Measurements from ENCODE around the gene RABGGTB. TPM values are rescaled to one million over a fixed set of nuclear protein-coding genes. Genes with fewer than 3 reads are reported as not detected.

Gene RABGGTB
- total RNA-seq, 1 donor from 2014 or later, result 58.2 TPM

GRCh38 chr1:75792091-75792490 is 6.0 kb downstream of the RABGGTB start:
- H3K4me3 ChIP-seq, result no peak overlapping the region
- no peak for DNase-seq (ENCODE audit: extremely low spot score in 2 of 2)
- H3K27ac ChIP-seq, result no peak overlapping the region
- no peaks in the 10 kb centered on the region for H3K27me3 ChIP-seq
- intact Hi-C loops (cut with DNase I), result no loop called here
- H3K9me3 ChIP-seq, result no peaks in the 10 kb centered on the region
- TF ChIP-seq POLR2A (IDR thresholded peaks at IDR 0.05) (no peak), POLR2AphosphoS5 (IDR thresholded peaks at IDR 0.05; ENCODE audit: insufficient read depth in 1 of 2, low read depth in 1 of 2) (no peak), CTCF (IDR thresholded peaks at IDR 0.05) (no peak)
- H3K36me3 ChIP-seq, result peaks cover 0 to 74% of the 10 kb centered on the region in 2 donors
- H3K4me1 ChIP-seq, result peaks cover 39% of the 10 kb centered on the region

DNA sequence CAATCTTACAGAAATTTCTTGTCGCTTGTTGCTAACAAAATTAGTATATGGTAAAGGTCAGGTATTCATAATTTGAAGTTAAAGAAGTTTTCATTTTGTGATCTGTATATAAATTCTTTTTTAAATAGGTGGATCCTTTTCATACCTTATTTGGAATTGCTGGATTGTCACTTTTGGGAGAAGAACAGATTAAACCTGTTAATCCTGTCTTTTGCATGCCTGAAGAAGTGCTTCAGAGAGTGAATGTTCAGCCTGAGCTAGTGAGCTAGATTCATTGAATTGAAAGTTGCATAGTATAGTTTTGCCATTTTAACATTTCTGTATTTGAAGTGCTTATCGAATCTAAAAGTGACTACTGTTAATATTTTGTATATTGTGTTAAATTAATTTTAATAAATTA is 8.3 kb downstream of the RABGGTB start:
- Histone ChIP-seq H3K27me3 (no peaks in the 10 kb centered on the region), H3K4me1 (peaks cover 16% of the 10 kb centered on the region), H3K4me3 (no peak overlapping the region), H3K36me3 (peaks cover 0 to 75% of the 10 kb centered on the region in 2 donors), H3K9me3 (no peaks in the 10 kb centered on the region), H3K27ac (no peak overlapping the region)
- intact Hi-C loops (cut with DNase I), result no loop called here
- no peak for TF ChIP-seq POLR2AphosphoS5 (IDR thresholded peaks at IDR 0.05; ENCODE audit: insufficient read depth in 1 of 2, low read depth in 1 of 2)
- no peak for TF ChIP-seq POLR2A (IDR thresholded peaks at IDR 0.05)
- no peak for TF ChIP-seq CTCF (IDR thresholded peaks at IDR 0.05)
- no peak for DNase-seq (ENCODE audit: extremely low spot score in 2 of 2)

DNA sequence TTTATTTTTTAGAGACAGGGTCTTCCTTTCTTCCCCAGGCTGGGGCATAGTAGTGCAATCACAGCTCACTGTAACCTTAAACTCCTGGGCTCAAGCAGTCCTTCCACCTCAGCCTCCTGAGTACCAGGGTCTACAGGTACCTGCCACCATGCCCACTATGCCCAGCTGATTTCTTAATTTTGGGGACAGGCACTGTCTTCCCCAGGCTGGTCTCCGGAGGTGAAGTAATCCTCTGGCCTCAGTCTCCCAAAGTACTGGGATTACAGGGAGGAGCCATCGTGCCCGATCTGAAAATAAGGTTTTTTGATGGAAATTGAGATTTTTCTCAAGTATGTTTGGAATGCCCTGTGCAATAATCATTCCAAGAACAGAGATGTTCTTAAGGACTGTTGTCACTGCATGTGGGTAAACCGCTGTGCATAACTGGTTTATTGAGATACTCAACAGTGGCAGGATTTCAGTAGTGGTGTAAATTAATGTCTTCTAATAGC is 9.7 kb downstream of the RABGGTB start:
- intact Hi-C loops (cut with DNase I), result no loop called here
- no peak overlapping the region for H3K4me3 ChIP-seq
- DNase-seq (ENCODE audit: extremely low spot score in 2 of 2), result no peak
- no peaks in the 10 kb centered on the region for H3K9me3 ChIP-seq
- TF ChIP-seq POLR2A (IDR thresholded peaks at IDR 0.05) (no peak), POLR2AphosphoS5 (IDR thresholded peaks at IDR 0.05; ENCODE audit: insufficient read depth in 1 of 2, low read depth in 1 of 2) (no peak), CTCF (IDR thresholded peaks at IDR 0.05) (no peak)
- H3K36me3 ChIP-seq, result peaks cover 0 to 64% of the 10 kb centered on the region in 2 donors
- H3K4me1 ChIP-seq, result peaks cover 3% of the 10 kb centered on the region
- no peak overlapping the region for H3K27ac ChIP-seq
- H3K27me3 ChIP-seq, result no peaks in the 10 kb centered on the region

GRCh38 chr1:75796376-75797272 is 10.6 kb downstream of the RABGGTB start, which contains the start of gene MSH4:
Gene MSH4, plus strand, starts transcription at chr1:75796882. Its CDS starts 104 bp downstream, at chr1:75796986.
- Histone ChIP-seq H3K9me3 (no peaks in the 10 kb centered on the region), H3K4me1 (no peaks in the 10 kb centered on the region), H3K36me3 (peaks cover 0 to 55% of the 10 kb centered on the region in 2 donors), H3K27ac (no peak within 1 kb of the TSS), H3K4me3 (no peak within 1 kb of the TSS), H3K27me3 (no peaks in the 10 kb centered on the region)
- intact Hi-C loops (cut with DNase I), result no loop called here
- no peak for DNase-seq (ENCODE audit: extremely low spot score in 2 of 2)
- no peak for TF ChIP-seq POLR2AphosphoS5 (IDR thresholded peaks at IDR 0.05; ENCODE audit: insufficient read depth in 1 of 2, low read depth in 1 of 2)

- H3K9me3 ChIP-seq, result no peaks in the 10 kb centered on the region
- no peak overlapping the region for H3K27ac ChIP-seq
- no peak overlapping the region for H3K4me3 ChIP-seq
- no peak for DNase-seq (ENCODE audit: extremely low spot score in 2 of 2)
- H3K4me1 ChIP-seq, result no peaks in the 10 kb centered on the region
- no peak for TF ChIP-seq CTCF (IDR thresholded peaks at IDR 0.05)
- TF ChIP-seq POLR2AphosphoS5 (IDR thresholded peaks at IDR 0.05; ENCODE audit: insufficient read depth in 1 of 2, low read depth in 1 of 2), result no peak
- no peak for TF ChIP-seq POLR2A (IDR thresholded peaks at IDR 0.05)
- H3K27me3 ChIP-seq, result no peaks in the 10 kb centered on the region
- intact Hi-C loops (cut with DNase I), result no loop called here
- H3K36me3 ChIP-seq, result peaks cover 0 to 49% of the 10 kb centered on the region in 2 donors
These were observed 11.2 kb downstream of the RABGGTB start for GRCh38 chr1:75797273-75797588.

Measured in vagina (tissue), 2 donors.